Esophagus squamous epithelium (tissue), 4 donors: ENCODE measurements around the gene POMC.

Source experiments
- POLR2A ChIP-seq, 4 donors: fragments of 450-650 bp; IDR thresholded peaks; one replicate each; pipeline ENCODE4 v1.6.1; 2017; ENCODE audit warnings: antibody characterized with exemption in 4 of 4, mild to moderate bottlenecking in 4 of 4, moderate library complexity in 3 of 4
- TF ChIP-seq, protein P1 (sequence below), 6 experiments: fragments of 450-650 bp in 4 of 6; fragments of 200-600 bp in 2 of 6; sonication (generic) in 2 of 6; IDR thresholded peaks; one replicate each; pipeline ENCODE4 v1.5.1; 2016 to 2019; ENCODE audit warnings: antibody characterized with exemption in 6 of 6, mild to moderate bottlenecking in 4 of 6, moderate library complexity in 4 of 6

DNA sequence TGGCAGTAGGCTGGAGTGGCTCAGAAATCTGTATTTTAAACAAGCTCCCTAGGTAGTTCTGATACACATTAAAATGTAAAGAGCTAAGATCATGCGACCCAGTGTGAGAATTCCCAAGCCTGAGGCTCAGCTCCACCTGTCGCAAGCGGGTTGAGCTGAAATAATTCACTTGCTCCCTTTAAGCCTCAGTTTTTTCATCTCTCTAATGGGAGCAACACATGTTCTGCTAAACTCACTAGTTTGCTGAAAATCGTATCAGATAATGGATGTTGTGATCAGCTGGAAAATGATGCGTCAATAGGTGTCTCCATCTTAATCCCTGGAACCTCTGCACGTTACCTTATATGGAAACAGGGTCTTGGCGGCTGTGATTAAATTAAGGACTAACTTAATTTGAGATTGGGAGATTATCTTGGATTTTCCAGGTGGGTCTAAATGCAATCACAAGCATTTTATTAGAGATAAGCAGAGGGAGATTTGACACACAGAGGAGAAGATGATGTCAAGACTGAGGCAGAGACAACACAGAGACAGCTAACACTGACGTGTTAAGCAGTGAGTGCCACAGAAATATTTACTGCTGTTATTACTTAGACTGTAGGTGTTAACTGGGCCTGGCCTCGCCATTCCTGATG, 53.0 kb downstream of the POMC start:
- TF ChIP-seq, protein P1, sequence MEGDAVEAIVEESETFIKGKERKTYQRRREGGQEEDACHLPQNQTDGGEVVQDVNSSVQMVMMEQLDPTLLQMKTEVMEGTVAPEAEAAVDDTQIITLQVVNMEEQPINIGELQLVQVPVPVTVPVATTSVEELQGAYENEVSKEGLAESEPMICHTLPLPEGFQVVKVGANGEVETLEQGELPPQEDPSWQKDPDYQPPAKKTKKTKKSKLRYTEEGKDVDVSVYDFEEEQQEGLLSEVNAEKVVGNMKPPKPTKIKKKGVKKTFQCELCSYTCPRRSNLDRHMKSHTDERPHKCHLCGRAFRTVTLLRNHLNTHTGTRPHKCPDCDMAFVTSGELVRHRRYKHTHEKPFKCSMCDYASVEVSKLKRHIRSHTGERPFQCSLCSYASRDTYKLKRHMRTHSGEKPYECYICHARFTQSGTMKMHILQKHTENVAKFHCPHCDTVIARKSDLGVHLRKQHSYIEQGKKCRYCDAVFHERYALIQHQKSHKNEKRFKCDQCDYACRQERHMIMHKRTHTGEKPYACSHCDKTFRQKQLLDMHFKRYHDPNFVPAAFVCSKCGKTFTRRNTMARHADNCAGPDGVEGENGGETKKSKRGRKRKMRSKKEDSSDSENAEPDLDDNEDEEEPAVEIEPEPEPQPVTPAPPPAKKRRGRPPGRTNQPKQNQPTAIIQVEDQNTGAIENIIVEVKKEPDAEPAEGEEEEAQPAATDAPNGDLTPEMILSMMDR (IDR thresholded peaks at IDR 0.05) = no peak
- TF ChIP-seq POLR2A (IDR thresholded peaks at IDR 0.05) = no peak
